Skeletal muscle tissue (tissue), 4 donors: ENCODE data around the gene CATSPERD. TPM values are rescaled to one million over a fixed set of nuclear protein-coding genes. Genes with fewer than 3 reads are reported as not detected.

ENCODE experiments used
- H3K27ac ChIP-seq: one replicate; pipeline ENCODE4 v1.7.0; 2013; ENCODE audit warnings: mild to moderate bottlenecking, low read depth, low read length, inconsistent platforms
- H3K27me3 ChIP-seq, 3 donors: one replicate each; pipeline ENCODE4 v1.7.0; 2013; ENCODE audit warnings: low read length in 3 of 3; ENCODE audit not compliant: control insufficient read depth in 3 of 3, insufficient read depth in 3 of 3
- H3K36me3 ChIP-seq, 3 donors: one replicate each; pipeline ENCODE4 v1.7.0; 2013; ENCODE audit warnings: low read length in 3 of 3; ENCODE audit not compliant: control insufficient read depth in 3 of 3, insufficient read depth in 3 of 3
- H3K4me1 ChIP-seq, 3 donors: one replicate each; pipeline ENCODE4 v1.7.0; 2013; ENCODE audit warnings: low read length in 3 of 3, mild to moderate bottlenecking in 3 of 3; ENCODE audit not compliant: control insufficient read depth in 3 of 3, insufficient read depth in 3 of 3
- H3K4me3 ChIP-seq, 3 donors: one replicate each; pipeline ENCODE4 v1.7.0; 2013; ENCODE audit warnings: low read length in 3 of 3
- H3K9ac ChIP-seq, 3 donors: one replicate each; pipeline ENCODE4 v1.7.0; 2013; ENCODE audit warnings: low read length in 3 of 3, mild to moderate bottlenecking in 3 of 3, moderate library complexity in 2 of 3, low read depth in 1 of 3
- H3K9me3 ChIP-seq, 3 donors: one replicate each; pipeline ENCODE4 v1.7.0; 2013; ENCODE audit warnings: low read length in 3 of 3; ENCODE audit not compliant: control insufficient read depth in 3 of 3
- total RNA-seq: library from RNA; depleted of rRNA; stranded (reverse); fragments of >200 nt; gene quantifications from one replicate; pipeline ENCODE4 v1.2.3, GENCODE V29; 2014
- donor health status: Osteomylitis.

The CATSPERD gene
- total RNA-seq, 1 donor from 2014 or later, result not detected

DNA sequence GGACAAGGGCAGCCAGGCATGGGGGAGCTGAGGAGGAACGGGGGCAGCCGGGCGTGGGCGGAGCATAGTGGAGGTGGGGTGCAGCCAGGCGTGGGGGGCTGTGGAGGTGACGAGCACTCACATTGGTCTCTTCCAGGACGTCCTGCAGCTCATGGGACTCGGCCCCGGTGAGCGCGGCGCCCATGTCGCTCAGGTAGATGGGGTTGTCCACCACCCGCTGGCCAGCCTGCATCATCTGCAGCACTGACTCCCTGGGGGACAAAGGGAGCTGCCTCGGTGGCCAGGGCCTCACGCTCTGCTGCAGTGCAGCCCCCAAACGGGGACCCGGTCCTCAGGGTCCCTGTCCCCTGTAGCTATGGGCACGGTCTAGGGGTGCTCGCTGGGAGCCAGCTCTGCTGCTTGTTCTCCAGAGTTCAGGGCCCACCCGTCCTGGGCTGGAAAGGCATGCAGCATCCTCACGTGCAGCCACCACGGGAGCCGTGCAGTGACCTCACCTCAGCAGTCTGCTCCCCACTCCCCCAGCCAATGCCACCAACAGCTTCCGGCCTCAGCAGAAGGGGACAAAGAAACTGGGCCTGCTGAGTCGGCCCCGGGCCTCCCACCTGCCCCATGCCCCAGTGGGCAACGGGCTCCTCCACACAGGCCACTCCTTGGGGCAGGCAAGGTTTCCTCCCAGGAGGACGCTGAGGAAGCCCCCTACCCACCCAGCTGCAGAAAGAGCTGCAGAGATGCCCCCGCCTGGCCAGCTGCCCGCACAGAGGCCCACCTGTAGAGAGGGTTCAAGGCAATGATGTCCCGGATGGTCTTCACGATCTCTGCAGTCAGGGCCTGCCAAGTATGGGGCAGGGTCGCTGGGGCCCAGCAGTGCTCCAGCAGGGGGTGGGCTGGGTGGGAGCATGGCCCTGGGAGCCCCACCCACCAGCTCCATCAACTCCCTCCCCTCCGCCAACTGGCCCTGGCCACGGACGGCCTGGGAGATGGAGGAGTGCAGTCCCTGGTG lies 12.6 kb upstream of the CATSPERD start:
- Histone ChIP-seq H3K36me3 (peaks cover 60 to 66% (median 60%) of the 10 kb centered on the region in 3 donors), H3K27ac (no peak overlapping the region), H3K27me3 (no peaks in the 10 kb centered on the region), H3K4me1 (no peaks in the 10 kb centered on the region), H3K9ac (no peak overlapping the region), H3K4me3 (no peak overlapping the region), H3K9me3 (no peaks in the 10 kb centered on the region)

DNA sequence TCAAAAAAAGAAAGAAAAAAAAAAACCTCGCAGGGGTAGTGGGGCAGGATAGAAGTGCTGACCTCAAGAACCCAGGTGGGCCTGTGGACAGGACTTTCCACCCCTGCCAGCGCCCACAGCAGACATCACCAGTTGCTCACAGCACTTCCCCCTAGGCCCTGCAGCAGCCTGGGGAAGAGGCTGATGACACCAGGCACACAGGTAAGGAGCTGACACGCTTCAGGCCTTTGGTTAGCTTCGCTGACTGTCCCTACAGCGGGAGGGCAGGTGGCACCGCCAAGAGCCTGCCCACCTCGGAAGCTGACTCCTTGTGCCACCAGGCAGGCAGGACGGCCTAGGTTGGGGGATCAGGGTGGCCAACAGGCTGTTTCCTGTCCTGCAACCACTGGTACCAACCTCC lies 9.4 kb upstream of the CATSPERD start:
- H3K4me1 ChIP-seq, result no peaks in the 10 kb centered on the region
- no peak overlapping the region for H3K9ac ChIP-seq
- H3K36me3 ChIP-seq, result peaks cover 46 to 52% (median 49%) of the 10 kb centered on the region in 3 donors
- no peak overlapping the region for H3K4me3 ChIP-seq
- no peaks in the 10 kb centered on the region for H3K27me3 ChIP-seq
- H3K9me3 ChIP-seq, result no peaks in the 10 kb centered on the region
- H3K27ac ChIP-seq, result no peak overlapping the region

DNA sequence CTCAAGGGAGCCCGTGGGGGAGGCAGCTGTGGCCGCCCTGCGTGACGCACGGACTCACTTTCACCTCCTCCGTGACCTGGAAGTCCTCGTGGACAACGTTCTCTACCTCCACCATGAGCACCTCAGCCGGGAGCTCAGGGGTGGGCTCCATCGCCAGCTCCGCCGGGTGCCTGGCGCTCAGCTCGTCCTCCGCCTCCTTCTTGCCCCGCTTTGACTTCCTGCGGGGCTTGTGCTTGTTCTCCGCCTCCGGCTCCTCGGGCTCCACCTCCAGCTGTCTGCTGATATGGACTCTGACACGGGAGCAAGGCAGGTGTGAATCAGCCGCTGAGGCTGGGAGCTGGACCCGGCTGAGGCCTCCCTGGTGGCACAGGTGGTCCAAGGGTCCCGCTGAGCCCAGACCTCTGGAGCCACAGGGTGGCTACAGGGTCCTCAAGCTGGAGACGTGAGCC lies 8.7 kb upstream of the CATSPERD start:
- Histone ChIP-seq H3K9ac (no peak overlapping the region), H3K4me3 (no peak overlapping the region), H3K36me3 (peaks cover 43 to 48% (median 45%) of the 10 kb centered on the region in 3 donors), H3K4me1 (no peaks in the 10 kb centered on the region), H3K27ac (no peak overlapping the region), H3K27me3 (no peaks in the 10 kb centered on the region), H3K9me3 (no peaks in the 10 kb centered on the region)

DNA sequence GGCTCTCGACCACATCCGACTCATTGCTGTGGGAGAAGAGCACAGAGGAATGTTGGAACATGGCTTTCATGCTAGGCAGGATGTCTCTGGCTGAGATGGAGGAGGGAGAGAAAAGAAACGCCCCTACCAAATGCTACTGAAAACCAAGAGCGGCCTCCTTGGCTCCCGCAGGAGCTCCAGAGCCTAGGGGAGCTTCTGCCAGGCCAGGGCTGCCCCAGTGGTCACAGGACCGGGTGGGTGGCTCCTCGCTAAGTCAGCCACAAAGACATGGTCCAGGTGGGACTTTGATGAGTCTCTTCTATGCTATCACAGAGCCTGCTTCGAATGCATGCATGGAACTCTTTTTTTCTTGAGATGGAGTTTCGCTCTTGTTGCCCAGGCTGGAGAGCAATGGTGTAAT lies 7.2 kb upstream of the CATSPERD start:
- no peaks in the 10 kb centered on the region for H3K9me3 ChIP-seq
- no peak overlapping the region for H3K9ac ChIP-seq
- H3K27ac ChIP-seq, result no peak overlapping the region
- H3K4me3 ChIP-seq, result no peak overlapping the region
- no peaks in the 10 kb centered on the region for H3K27me3 ChIP-seq
- H3K36me3 ChIP-seq, result peaks cover 33 to 39% (median 33%) of the 10 kb centered on the region in 3 donors
- H3K4me1 ChIP-seq, result peaks cover 10 to 11% (median 11%) of the 10 kb centered on the region in 3 donors

DNA sequence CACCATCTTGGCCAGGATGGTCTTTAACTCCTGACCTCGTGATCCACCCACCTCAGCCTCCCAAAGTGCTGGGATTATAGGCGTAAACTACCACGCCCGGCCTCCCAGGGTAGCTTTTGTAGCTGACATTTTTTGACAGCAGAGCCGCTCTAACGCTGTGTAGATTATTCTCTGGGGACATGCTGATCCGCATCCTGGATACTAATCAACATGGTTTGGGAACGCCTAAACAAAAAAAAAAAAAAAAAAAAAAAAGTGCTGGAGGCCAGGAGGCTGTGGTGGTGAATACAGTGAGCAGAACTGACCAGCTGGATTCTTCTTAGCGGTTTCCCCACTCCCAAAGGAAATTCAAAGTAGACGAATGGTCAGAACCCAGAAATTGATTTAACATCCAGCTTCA lies 5.6 kb upstream of the CATSPERD start:
- H3K4me1 ChIP-seq, result peaks cover 22 to 25% (median 23%) of the 10 kb centered on the region in 3 donors
- H3K36me3 ChIP-seq, result peaks cover 33 to 35% (median 33%) of the 10 kb centered on the region in 3 donors
- H3K27ac ChIP-seq, result no peak overlapping the region
- H3K27me3 ChIP-seq, result no peaks in the 10 kb centered on the region
- H3K4me3 ChIP-seq, result no peak overlapping the region
- no peak overlapping the region for H3K9ac ChIP-seq
- no peaks in the 10 kb centered on the region for H3K9me3 ChIP-seq

DNA sequence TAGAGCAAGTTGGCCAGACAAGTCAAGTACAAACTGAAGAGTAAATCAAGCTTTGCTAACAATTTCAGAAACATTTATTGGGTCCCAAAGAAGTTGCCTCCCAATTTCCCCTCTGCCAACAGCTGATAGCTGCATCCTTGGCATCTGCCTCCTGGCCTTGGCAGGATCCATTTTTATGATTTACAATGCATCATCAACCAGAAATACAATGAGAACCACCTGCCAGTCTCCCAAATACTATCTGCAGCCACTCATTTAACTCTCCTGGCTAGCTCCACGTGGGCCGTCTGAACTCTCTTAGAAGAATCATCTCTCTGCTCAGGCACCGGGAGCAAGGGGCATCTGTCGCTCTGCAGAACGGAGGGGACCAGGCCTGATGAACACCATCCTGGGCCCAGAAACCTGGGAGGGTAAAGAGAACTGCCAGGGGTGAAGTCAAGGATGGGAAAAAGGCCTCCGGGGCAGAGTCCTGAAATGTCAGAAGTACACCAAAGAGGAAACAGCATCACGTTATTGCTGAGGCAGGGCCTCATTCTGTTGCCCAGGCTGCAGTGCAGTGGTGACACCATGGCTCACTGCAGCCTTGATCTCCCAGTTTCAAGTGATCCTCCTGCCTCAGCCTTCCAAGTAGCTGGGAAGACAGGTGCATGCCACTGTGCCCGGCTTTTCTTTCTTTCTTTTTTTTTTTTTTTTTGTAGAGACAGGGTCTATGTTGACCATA lies 3.1 kb upstream of the CATSPERD start:
- Histone ChIP-seq H3K4me1 (peaks cover 23 to 33% (median 26%) of the 10 kb centered on the region in 3 donors), H3K27me3 (no peaks in the 10 kb centered on the region), H3K36me3 (peaks cover 17 to 18% (median 18%) of the 10 kb centered on the region in 3 donors), H3K4me3 (no peak overlapping the region), H3K27ac (no peak overlapping the region), H3K9me3 (no peaks in the 10 kb centered on the region), H3K9ac (no peak overlapping the region)

DNA sequence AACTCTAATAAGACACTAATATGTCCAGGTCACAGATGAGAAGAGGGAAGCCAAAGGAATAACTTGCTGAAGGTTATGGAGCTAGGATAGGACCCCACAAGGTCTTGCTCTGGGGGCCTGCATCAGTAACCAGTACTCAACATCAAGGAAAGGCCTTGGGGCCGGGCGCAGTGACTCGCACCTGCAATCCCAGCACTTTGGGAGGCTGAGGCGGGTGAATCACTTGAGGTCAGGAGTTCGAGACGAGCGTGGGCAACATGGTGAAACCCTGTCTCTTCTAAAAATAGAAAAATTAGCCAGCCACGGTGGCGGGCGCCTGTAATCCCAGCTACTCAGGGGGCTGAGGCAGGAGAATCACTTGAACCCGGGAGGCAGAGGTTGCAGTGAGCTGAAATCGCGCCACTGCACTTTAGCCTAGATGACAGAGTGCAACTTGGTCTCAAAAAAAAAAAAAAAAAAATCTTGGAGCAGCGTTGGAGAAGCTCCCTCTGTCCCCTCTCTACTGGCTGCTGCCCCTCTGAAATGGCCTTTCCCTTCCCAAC lies 2.3 kb upstream of the CATSPERD start:
- H3K36me3 ChIP-seq, result peaks cover 10 to 12% (median 11%) of the 10 kb centered on the region in 3 donors
- peaks cover 23 to 33% (median 26%) of the 10 kb centered on the region in 3 donors for H3K4me1 ChIP-seq
- no peaks in the 10 kb centered on the region for H3K9me3 ChIP-seq
- peak overlapping the region in 2 of 3 donors; percentile 51 to 94 for H3K9ac ChIP-seq
- no peaks in the 10 kb centered on the region for H3K27me3 ChIP-seq
- no peak overlapping the region for H3K27ac ChIP-seq
- H3K4me3 ChIP-seq, result peak overlapping the region in 2 of 3 donors; percentile 96 to 97

DNA sequence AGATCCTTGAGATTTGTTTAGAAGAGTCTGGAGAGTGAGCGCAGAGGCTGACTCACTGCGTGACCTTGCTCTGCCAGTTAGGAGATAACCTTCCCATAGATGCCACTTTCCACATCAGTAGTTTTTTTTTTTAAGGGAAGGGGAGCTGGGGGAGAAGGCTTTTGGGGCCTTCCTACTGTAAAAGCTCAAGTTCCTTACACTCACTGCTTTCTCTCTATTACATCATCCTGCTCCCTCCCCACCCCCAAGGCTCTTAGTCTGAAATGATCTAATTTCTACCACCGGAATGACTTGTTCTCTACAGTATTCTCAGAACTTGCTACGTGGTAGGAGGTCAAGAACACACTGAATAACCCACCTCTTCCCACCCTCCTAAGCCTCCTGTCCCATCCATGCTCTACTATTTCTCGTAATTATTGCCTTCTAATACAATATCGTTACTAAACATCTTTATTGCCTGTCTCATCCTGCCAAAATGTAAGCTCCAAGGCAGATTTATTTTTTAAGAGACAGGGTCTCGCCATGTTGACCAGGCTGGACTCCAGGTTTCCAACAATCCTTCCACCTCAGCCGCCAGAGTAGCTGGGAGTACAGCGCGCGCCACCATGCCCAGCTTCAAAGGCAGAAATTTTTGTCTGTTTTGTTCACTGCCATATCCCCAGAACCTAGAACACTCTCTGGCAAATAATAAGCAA lies 1.7 kb upstream of the CATSPERD start:
- Histone ChIP-seq H3K27ac (peak overlapping the region; percentile 95), H3K4me1 (peaks cover 23 to 33% (median 26%) of the 10 kb centered on the region in 3 donors), H3K27me3 (no peaks in the 10 kb centered on the region), H3K36me3 (peaks cover 4 to 8% (median 5%) of the 10 kb centered on the region in 3 donors), H3K4me3 (peak overlapping the region; percentile 96 to 99 (median 97)), H3K9me3 (no peaks in the 10 kb centered on the region), H3K9ac (peak overlapping the region; percentile 93 to 94 (median 94))

DNA sequence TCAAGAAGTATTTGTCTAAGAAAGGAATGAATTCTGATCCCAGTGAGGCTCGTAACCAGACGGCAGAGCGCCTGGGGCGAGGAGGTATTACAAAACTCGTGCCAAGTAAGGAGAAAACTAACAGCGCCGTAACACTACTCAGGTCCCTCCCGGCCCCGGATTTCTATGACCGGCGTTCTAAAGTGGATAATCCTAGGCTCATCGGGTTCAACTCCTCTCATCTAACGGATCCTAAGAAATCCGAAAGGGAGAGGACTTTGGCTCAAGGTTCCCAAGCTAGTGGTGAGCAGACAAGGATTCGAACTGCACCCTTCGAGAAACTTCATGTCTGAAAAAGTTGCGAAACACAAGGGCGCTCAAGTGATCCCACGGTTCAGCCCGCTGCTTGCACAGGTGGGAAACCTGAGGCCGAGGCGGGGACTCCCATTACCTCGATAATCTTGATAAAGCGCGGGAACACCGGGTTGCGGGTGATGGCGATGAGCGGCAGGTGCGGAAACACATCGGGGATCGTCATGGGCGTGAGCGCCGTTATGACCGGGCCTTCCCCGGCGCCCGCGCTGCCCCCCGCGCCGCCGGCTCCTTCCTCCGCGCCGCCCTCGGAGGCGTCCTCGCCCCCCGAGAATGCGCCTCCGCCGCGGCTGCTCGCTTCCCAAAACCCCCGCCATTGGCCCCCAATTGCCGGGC lies 1.0 kb upstream of the CATSPERD start:
- H3K9ac ChIP-seq, result peak overlapping the region; percentile 93 to 94 (median 94)
- H3K9me3 ChIP-seq, result no peaks in the 10 kb centered on the region
- peak overlapping the region; percentile 96 to 99 (median 97) for H3K4me3 ChIP-seq
- peak overlapping the region; percentile 95 for H3K27ac ChIP-seq
- H3K27me3 ChIP-seq, result no peaks in the 10 kb centered on the region
- peaks cover 23 to 33% (median 26%) of the 10 kb centered on the region in 3 donors for H3K4me1 ChIP-seq
- peaks cover 0 to 5% (median 4%) of the 10 kb centered on the region in 3 donors for H3K36me3 ChIP-seq
